Measurements from ENCODE around the gene NEGR1. TPM values are rescaled to one million over a fixed set of nuclear protein-coding genes. Genes with fewer than 3 reads are reported as not detected.

NEGR1 gene
- total RNA-seq, 4 donors from 2014 or later, result 1.6 to 4.7 (median 2.3) TPM

- no peaks in the 10 kb centered on the region for H3K27me3 ChIP-seq
- H3K27ac ChIP-seq, result no peak overlapping the region
- H3K4me3 ChIP-seq, result no peak overlapping the region
- no peaks in the 10 kb centered on the region for H3K36me3 ChIP-seq
- no peaks in the 10 kb centered on the region for H3K9me3 ChIP-seq
- no peak for DNase-seq
- peaks cover 0 to 4% (median 0%) of the 10 kb centered on the region in 4 donors for H3K4me1 ChIP-seq
- TF ChIP-seq CTCF (IDR thresholded peaks at IDR 0.05) (no peak), POLR2A (IDR thresholded peaks at IDR 0.05) (no peak)
Measured at GRCh38 chr1:71510725-71511124, 771.6 kb downstream of the NEGR1 start.

- H3K4me1 ChIP-seq, result peaks cover 0 to 4% (median 0%) of the 10 kb centered on the region in 4 donors
- TF ChIP-seq POLR2A (IDR thresholded peaks at IDR 0.05) (no peak), CTCF (IDR thresholded peaks at IDR 0.05) (no peak)
- H3K36me3 ChIP-seq, result no peaks in the 10 kb centered on the region
- H3K27me3 ChIP-seq, result no peaks in the 10 kb centered on the region
- no peak overlapping the region for H3K27ac ChIP-seq
- no peak for DNase-seq
- no peak overlapping the region for H3K4me3 ChIP-seq
- H3K9me3 ChIP-seq, result no peaks in the 10 kb centered on the region
Measured at GRCh38 chr1:71509051-71509595, 773.2 kb downstream of the NEGR1 start.

GRCh38 chr1:71502006-71502405 lies 780.3 kb downstream of the NEGR1 start:
- no peak for TF ChIP-seq CTCF (IDR thresholded peaks at IDR 0.05)
- TF ChIP-seq POLR2A (IDR thresholded peaks at IDR 0.05), result no peak
- Histone ChIP-seq H3K27ac (no peak overlapping the region), H3K4me1 (no peaks in the 10 kb centered on the region), H3K27me3 (no peaks in the 10 kb centered on the region), H3K9me3 (no peaks in the 10 kb centered on the region), H3K36me3 (no peaks in the 10 kb centered on the region), H3K4me3 (no peak overlapping the region)
- no peak for DNase-seq

- no peak overlapping the region for H3K27ac ChIP-seq
- no peaks in the 10 kb centered on the region for H3K9me3 ChIP-seq
- no peak for DNase-seq
- no peak overlapping the region for H3K4me3 ChIP-seq
- H3K36me3 ChIP-seq, result no peaks in the 10 kb centered on the region
- no peaks in the 10 kb centered on the region for H3K27me3 ChIP-seq
- no peak for TF ChIP-seq POLR2A (IDR thresholded peaks at IDR 0.05)
- TF ChIP-seq CTCF (IDR thresholded peaks at IDR 0.05), result no peak
- no peaks in the 10 kb centered on the region for H3K4me1 ChIP-seq
Measured at GRCh38 chr1:71498542-71498941, 783.8 kb downstream of the NEGR1 start.

- no peak for DNase-seq
- H3K27ac ChIP-seq, result no peak overlapping the region
- no peaks in the 10 kb centered on the region for H3K9me3 ChIP-seq
- no peaks in the 10 kb centered on the region for H3K27me3 ChIP-seq
- no peaks in the 10 kb centered on the region for H3K36me3 ChIP-seq
- TF ChIP-seq POLR2A (IDR thresholded peaks at IDR 0.05) (no peak), CTCF (IDR thresholded peaks at IDR 0.05) (no peak)
- no peaks in the 10 kb centered on the region for H3K4me1 ChIP-seq
- no peak overlapping the region for H3K4me3 ChIP-seq
Measured at GRCh38 chr1:71494163-71494562, 788.2 kb downstream of the NEGR1 start.

All from Peyer's patch (tissue), 4 donors.